Measurements from ENCODE around the gene GAB2.
"Not testable (repeated sequence)": the region's sequence is repeated elsewhere in the genome, so short reads cannot be mapped to it uniquely, and the experiment has no call there.

GAB2 gene

DNA sequence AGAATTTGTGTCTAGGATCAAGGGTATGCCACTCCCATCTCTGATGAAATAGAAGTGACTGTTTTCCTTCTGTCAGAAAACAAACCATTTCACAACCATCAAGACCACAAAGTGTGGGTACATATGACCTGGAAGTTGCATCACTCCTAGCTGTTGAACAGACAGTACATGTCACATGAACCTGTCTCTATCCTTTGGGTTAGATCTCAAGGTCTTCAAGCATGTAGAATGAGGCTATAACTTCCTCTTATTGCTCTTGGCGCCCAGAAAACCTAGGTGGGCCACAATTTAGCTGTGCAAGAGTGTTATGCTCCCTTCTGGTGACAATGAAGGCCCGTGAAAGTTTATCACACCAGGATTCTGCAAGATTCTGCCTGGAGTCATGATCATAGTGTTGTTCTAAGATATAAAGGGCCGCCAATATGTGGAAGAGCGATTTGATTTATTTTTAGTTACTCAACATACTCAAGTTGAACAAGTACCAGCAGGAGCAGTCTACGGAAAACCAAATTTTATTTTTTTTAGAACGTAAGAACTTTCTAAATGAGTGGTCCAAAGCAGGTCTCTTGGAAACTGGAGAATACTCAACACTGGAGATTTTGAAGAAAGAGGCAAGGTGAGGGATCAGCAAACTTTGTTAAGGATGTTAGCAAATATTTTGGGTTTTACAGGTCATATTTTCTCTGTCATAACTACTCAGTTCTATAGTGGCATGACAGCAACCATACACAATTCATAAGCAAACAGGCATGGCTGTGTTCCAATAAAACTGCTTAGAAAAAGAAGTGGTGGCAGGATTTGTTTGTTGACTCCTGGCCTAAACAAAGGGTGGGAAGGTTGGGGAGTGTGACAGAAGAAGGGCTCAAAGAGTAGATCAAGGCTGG lies 127.1 kb downstream of the GAB2 start:
- no peak for DNase-seq (ENCODE audit: low read depth in 1 of 2, low spot score in 1 of 2)

GRCh38 chr11:78289552-78290292 lies 127.9 kb downstream of the GAB2 start:
- DNase-seq (ENCODE audit: low read depth in 1 of 2, low spot score in 1 of 2) = no peak

GRCh38 chr11:78284260-78284659 lies 133.4 kb downstream of the GAB2 start:
- DNase-seq (ENCODE audit: low read depth in 1 of 2, low spot score in 1 of 2) = no peak

DNA sequence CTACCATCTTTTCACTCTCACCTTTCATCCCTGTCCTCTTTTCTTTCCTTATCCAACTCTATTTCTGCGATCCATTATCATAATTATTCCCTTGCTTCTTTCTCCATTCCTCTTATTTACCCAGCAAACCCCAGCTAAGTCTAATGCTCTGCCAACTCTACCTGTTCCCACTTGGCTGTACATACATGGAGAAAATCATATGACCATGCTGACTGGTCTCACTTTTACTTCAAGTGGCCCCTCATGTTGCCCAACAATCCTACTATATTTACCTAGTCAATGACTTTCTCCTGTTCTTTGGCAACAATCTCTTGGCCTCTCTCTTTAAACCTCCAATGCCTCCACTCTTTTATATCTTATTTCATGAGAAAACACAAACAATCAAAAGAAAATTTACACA lies 134.8 kb downstream of the GAB2 start:
- no peak for DNase-seq (ENCODE audit: low read depth in 1 of 2, low spot score in 1 of 2)

DNA sequence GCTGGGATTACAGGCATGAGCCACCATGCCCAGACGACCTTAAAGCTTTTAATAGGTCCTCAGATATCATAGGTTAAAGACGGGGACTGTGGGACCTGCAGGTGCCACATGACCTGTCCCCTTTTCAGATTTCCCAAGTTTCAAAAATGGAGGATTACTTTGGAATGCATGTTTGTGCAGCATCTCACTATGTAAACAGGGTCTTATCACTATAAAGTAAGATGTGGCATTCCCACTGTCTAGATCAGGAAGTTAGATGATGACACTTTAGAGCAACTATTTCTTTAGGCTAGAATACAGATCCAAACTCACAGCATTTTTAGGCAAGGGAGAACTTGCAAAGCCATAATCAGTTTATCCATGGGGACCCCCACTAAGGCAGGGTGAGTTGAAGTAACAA lies 136.1 kb downstream of the GAB2 start:
- DNase-seq (ENCODE audit: low read depth in 1 of 2, low spot score in 1 of 2) = no peak

DNA sequence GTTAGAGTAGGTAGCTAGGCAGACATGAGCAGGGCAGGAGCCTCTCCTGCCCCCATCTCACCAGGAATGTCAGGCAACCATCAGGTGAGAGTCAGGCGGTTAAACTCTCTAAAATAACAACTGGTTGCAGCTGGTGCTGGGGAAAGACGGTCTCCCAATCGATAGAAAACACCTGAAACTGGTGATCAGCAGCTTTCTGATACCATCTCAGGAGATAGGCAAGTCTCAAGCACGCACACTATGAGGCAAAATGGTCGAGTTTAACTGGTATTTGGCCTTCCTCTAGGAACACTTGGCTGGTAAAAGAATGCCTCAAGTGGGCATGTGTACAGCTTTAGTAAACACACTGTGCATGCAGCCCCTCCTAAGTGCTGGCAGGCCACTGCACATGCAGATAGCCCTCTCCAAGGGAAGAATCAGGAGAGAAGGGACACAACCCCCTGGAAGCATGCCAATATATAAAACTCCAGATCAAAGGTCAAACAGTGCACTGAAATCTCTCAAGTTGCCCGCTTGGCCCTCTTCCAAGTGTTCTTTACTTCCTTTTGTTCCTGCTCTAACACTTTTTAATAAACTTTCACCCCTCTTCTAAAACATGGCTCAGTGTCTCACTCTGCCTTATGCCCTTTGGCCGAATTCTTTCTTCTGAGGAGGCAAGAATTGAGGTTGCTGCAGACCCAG lies 140.2 kb downstream of the GAB2 start:
- no peak for DNase-seq (ENCODE audit: low read depth in 1 of 2, low spot score in 1 of 2)

DNA sequence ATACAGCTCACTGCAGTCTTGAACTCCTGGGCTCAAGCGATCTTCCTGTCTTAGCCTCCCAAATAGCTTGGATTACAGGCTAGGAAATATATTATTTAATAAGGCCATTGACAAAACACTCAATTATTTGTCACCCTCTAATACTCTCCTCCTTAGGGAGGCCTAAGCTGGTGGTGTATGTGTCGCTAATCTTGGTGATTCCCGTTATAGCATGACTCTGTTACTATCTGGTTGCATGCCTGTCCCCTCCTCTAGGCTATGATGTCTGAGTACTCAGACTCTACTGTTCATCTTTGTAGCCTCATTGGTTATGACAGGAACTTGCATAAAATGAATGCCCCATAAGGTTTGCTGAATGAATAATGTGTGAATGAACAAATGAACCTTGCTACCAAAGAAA lies 141.3 kb downstream of the GAB2 start:
- DNase-seq (ENCODE audit: low read depth in 1 of 2, low spot score in 1 of 2) = no peak

DNA sequence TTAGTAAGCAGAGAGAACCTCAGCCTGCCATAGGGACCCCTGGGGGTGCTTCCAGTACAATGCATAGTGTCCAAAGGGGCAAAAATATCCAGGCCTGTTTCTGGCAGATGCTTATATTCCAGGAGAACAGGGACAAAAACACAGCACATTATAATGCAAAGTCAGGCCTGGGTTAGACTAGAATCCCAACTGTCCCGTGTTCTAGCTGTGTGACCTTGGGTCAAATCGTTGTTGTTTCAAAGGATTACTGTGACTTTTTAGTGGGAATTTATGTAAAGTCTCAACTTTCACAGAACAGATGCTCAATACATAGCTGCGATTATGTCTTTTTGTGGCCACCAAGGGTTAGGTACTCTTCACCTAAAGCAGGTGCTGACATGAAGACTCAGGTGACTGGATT lies 142.9 kb downstream of the GAB2 start:
- no peak for DNase-seq (ENCODE audit: low read depth in 1 of 2, low spot score in 1 of 2)

- DNase-seq (ENCODE audit: low read depth in 1 of 2, low spot score in 1 of 2) = not testable (repeated sequence)
These were observed 144.9 kb downstream of the GAB2 start for GRCh38 chr11:78272625-78273269.

DNA sequence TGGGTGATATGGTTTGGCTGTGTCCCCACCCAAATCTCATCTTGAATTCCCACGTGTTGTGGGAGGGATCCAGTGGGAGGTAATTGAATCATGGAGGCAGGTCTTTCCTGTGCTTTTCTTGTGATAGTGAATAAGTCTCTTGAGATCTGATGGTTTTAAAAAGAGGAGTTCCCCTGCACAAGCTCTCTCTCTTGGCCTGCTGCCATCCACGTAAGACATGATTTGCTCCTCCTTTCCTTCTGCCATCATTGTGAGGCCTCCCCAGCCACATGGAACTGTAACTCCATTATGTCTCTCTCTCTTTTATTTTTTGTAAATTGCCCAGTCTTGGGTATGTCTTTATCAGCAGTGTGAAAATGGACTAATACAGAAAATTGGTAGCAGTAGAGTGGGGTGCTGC lies 145.8 kb downstream of the GAB2 start:
- not testable (repeated sequence) for DNase-seq (ENCODE audit: low read depth in 1 of 2, low spot score in 1 of 2)

DNA sequence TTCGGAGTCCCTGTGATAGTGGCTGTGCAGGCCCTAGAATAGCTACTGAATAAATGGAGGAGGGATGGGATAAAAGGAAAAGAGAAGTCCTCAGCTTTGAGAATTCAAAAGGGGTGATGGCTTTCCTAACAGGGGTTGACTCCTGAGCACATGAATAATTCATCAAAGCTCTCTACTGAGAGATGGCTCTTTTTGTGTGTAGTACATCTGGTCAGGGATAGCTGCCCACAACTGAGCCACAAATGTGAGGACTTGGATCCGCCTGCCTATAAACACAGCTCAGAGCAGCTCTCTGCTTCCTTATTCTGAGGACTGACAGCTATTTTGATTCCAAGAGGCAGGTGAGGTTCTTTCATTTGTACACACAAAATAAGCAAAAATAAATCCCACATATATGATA lies 146.6 kb downstream of the GAB2 start:
- DNase-seq (ENCODE audit: low read depth in 1 of 2, low spot score in 1 of 2) = no peak

DNA sequence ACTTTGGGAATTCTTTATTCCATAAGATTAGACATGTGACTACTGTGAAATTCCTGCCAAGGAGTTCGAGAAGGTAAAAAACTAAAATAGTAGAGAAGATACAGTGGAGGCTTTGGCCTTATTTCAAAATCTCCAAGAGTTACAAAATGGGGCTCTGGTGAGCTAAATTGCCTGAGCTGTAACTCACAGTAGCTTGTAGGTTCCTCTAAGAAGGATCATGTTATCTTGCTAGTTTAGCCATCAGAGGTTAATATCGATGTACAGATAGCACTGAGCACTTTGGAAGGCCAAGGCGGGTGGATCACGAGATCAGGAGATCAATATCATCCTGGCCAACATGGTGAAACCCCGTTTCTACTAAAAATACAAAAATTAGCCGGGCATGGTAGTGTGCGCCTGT lies 147.8 kb downstream of the GAB2 start:
- DNase-seq (ENCODE audit: low read depth in 1 of 2, low spot score in 1 of 2) = no peak

DNA sequence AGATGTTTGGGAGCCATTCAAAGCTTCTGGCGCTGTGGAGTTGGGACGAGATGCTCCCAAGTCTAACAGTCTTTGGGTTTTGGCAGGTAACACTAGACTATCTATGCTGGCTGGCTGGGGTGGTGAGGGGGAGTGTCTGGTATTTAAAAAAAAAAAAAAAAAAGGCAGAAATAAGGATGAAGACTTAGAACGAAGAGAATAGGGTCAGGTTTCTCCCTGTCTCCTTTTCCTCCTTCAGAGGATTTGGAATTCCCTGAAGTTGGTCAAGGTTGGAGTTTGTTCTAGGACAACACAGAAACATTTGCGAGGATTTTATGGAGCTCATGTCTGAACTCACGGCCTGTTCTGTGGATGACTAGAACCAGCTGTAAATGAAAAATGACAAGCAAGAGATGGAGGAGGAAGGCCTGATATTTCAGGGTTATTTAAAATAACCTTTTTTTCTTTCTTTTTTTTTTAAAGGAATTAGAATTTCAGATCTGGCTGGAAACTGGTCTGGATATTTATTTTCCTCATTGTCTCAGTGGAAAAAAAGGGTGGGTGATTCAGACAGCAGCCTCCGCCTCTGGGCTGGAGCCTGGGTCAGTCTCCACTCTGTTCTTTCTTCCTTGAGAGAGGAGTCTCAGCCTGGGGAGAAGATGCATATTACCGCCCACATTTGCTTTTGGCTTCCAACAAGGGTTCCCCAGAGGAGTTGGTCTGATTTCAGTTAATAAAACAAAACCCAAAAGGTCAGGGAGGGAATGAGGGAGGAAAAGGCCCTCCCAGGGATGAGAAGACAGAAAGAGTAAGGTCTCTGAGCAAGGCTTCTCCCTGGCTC lies 148.8 kb downstream of the GAB2 start:
- no peak for DNase-seq (ENCODE audit: low read depth in 1 of 2, low spot score in 1 of 2)

DNA sequence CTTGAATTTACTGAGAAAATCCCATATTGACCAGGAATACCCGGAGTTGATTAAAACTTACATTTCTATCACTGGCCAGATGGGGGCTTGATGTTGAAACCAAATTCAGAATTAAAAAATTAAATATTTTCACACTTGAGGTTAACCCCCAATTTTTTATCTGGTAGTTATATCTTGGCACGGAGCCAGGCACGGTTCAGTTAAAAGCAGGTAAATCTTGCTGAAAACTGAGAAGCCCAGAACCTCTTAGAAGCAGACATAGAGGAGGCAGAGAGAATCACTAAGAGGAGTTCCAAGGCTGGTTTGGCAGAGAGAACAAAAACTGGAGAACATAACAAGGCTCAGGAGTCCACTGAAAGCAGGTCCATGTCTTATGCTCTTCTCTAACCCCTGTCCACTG lies 151.2 kb downstream of the GAB2 start:
- DNase-seq (ENCODE audit: low read depth in 1 of 2, low spot score in 1 of 2) = no peak

DNA sequence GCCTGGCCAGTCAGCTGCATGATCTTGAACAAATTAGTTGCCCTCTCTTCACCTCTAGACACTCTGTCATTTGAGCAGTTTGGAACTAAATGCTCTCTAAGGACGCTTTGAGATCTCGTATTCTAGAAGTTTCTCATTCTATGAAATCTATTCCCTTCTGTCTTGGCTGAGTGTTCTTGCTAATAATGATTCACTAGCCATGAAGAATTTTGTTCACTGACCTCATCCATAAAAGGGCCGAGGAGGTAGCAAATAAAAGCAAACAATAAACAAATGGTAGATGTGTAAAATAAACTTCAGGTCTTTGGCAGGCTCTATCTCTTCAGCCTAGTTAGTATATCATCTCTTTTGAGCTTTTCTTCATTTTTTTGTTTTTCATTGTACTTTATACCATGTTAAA lies 152.3 kb downstream of the GAB2 start:
- DNase-seq (ENCODE audit: low read depth in 1 of 2, low spot score in 1 of 2) = no peak

DNA sequence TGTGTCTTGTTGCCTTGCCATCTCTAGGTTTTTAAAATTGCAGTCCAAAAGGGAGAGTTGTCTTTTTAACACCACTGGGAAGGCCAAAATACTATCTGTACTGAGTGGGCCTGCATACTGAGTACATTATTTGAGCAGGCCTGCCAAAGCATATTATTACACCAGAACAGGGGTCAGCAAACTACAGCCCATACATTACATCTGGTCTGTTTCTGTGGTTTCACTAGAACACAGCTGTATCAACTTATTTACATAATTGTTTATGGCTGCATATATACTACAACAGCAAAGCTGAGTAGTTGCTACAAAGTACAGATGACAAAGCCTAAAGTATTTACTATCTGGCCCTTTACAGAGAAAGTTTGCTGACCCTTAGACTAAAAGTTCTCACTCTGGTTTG lies 154.9 kb downstream of the GAB2 start:
- no peak for DNase-seq (ENCODE audit: low read depth in 1 of 2, low spot score in 1 of 2)

DNA sequence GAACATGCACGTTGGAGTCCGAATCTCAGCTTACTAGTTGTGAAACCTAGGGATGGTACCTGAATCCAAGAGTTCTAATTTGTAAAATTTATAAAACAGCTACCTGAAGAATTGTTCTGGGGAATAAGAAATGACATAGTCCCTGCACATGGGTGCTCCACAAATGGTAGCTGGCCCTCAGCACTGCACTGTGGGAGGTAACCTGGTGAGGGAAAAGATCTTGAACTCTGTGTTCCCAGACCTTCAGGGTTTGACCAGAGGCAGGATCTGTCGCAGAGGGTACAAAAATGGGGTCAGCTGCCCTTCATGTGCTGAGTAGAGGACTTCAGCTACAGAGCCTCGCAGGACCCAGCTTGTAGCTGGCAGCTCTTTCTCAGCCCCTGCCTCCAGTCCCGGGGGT lies 155.4 kb downstream of the GAB2 start:
- no peak for DNase-seq (ENCODE audit: low read depth in 1 of 2, low spot score in 1 of 2)

DNA sequence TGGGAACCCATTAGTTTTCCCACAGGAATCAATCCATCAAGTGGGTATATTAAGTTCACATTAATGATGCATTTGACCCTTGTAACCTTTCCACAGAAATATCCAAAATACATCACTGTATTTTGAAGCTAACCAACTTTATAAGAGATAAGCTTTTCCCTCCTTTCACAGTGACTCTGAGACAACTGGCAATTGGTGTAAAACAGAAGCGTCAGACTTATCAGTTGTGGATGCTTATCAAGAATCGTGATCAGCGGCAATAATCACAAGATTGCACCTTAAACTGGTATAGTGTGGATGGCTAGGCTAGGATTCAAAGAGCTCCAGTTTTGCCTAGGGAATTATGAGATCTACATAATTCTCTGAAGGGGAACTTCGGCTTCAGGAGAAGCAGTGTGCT lies 155.8 kb downstream of the GAB2 start:
- DNase-seq (ENCODE audit: low read depth in 1 of 2, low spot score in 1 of 2) = no peak

- no peak for DNase-seq (ENCODE audit: low read depth in 1 of 2, low spot score in 1 of 2)
These were observed 156.3 kb downstream of the GAB2 start for GRCh38 chr11:78261367-78261766.

DNA sequence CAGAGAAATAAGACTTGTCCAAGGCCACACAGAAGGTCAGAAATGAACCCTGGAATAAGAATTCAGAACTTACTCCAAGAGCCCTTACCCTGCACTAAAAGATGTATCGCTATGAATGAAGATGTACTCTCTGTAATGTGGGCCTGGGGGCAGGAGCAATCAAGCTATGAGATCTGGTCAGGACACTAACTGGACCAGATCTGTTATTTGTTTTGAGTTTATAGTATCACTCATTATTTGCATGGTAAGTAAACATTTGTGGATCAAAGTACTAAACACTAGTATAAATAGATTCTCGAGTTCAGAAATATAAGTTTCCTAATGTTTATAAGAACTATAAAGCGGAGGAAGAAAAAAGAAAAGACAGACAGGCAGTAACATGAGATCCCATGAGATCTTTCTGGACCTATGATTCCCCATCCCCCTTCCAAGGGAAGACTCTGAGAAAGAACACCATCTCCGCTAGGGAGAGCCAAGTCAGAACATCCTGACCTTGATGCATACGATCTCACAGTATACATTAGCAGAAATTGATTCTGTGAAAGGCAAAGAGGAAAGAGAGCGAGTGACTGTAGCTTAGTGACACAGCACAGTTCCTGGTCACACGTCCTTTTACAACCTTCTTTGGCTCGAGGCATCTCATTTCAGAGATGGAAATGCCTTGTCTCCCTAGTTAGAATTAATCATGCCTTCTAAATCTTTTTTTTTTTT lies 157.7 kb downstream of the GAB2 start:
- DNase-seq (ENCODE audit: low read depth in 1 of 2, low spot score in 1 of 2) = no peak
